CD4-positive, alpha-beta T cell (primary cell): ENCODE data around the gene FRYL. TPM values are rescaled to one million over a fixed set of nuclear protein-coding genes. Genes with fewer than 3 reads are reported as not detected.
"Not testable (repeated sequence)": the region's sequence is repeated elsewhere in the genome, so short reads cannot be mapped to it uniquely, and the experiment has no call there.

Source experiments
- ATAC-seq: fragments of 200-7000 bp; cut with Tn5 transposase; one replicate; pipeline ENCODE4 v1.10.0; 2022; ENCODE audit warnings: mild to moderate bottlenecking; ENCODE audit not compliant: poor library complexity
- CTCF ChIA-PET: fragments of 350-600 bp; sonication (Branson Sonifier 250); formaldehyde crosslinking; loops from one replicate; lab custom pipeline; 2021; ENCODE audit warnings: antibody characterized with exemption, inconsistent platforms; lab: Charles Lee
- POLR2A ChIA-PET: fragments of 350-600 bp; sonication (Branson Sonifier 250); formaldehyde crosslinking; loops from one replicate; lab custom pipeline; 2021; ENCODE audit warnings: antibody characterized with exemption, inconsistent platforms; lab: Charles Lee
- DNase-seq, 14 experiments: peaks; one replicate each; pipeline ENCODE4 v3.0.0-alpha.2; 2013 to 2020; ENCODE audit warnings: mixed read lengths in 2 of 14
- H3K27ac ChIP-seq, 2 donors: one replicate each; pipeline versions ENCODE4 v1.5.1 to v1.7.0; 2013; ENCODE audit warnings: low read length in 2 of 2, low read depth in 1 of 2, mild to moderate bottlenecking in 1 of 2
- H3K27me3 ChIP-seq, 2 experiments: 1 replicate in 1 of 2; 2 replicates in 1 of 2; pipeline versions ENCODE4 v1.6.1 to v1.7.0; 2013; ENCODE audit warnings: low read length in 2 of 2, control low read depth in 1 of 2, mild to moderate bottlenecking in 1 of 2, moderate library complexity in 1 of 2; ENCODE audit not compliant: insufficient read depth in 2 of 2, control insufficient read depth in 1 of 2
- H3K36me3 ChIP-seq: one replicate; pipeline ENCODE4 v1.6.1; 2013; ENCODE audit warnings: low read length, control low read depth; ENCODE audit not compliant: insufficient read depth
- H3K4me1 ChIP-seq: one replicate; pipeline ENCODE4 v1.6.1; 2013; ENCODE audit warnings: low read length, control low read depth; ENCODE audit not compliant: insufficient read depth
- H3K4me3 ChIP-seq: one replicate; pipeline ENCODE4 v1.5.1; 2013; ENCODE audit warnings: mild to moderate bottlenecking, low read length, moderate library complexity
- H3K9me3 ChIP-seq, 2 experiments: 1 replicate in 1 of 2; 2 replicates in 1 of 2; pipeline versions ENCODE4 v1.6.1 to v1.7.0; 2013; ENCODE audit warnings: low read length in 2 of 2, mild to moderate bottlenecking in 2 of 2, control low read depth in 1 of 2, moderate library complexity in 1 of 2; ENCODE audit not compliant: control insufficient read depth in 1 of 2, insufficient read depth in 1 of 2
- H3K27ac Mint-ChIP-seq: one replicate; pipeline ENCODE4 v1.8.0; 2020; ENCODE audit warnings: mixed read lengths
- H3K27me3 Mint-ChIP-seq: one replicate; pipeline ENCODE4 v1.8.0; 2021; ENCODE audit warnings: mixed read lengths
- H3K36me3 Mint-ChIP-seq: one replicate; pipeline ENCODE4 v1.8.0; 2021; ENCODE audit warnings: low read depth, mixed read lengths
- H3K4me1 Mint-ChIP-seq: one replicate; pipeline ENCODE4 v1.8.0; 2021; ENCODE audit warnings: low read depth, mixed read lengths
- H3K4me3 Mint-ChIP-seq: one replicate; pipeline ENCODE4 v1.8.0; 2020; ENCODE audit warnings: mild to moderate bottlenecking, mixed read lengths
- H3K9me3 Mint-ChIP-seq: one replicate; pipeline ENCODE4 v1.8.0; 2020; ENCODE audit warnings: mixed read lengths
- CTCF ChIP-seq: fragments of 200-600 bp; IDR thresholded peaks from one replicate; pipeline ENCODE4 v1.8.0; 2022; ENCODE audit warnings: antibody characterized with exemption, mild to moderate bottlenecking
- intact Hi-C, 2 experiments: fragments of 100-400 bp; cut with DNase I in 1 of 2; cut with micrococcal nuclease in 1 of 2; formaldehyde crosslinking; loops; one replicate each; pipeline versions ENCODE4 v1.15.1 to v1.9.0; 2023 to 2025; cut with DNase I, micrococcal nuclease
- total RNA-seq, 174 experiments: library from RNA in 2 of 174; stranded (reverse) in 2 of 174; gene quantifications; one replicate each; pipeline ENCODE4 v1.2.3 and lab custom pipeline; 2021 to 2026

The FRYL gene
- total RNA-seq, 2 experiments from 2014 or later, result 86.1 to 87.7 TPM

DNA sequence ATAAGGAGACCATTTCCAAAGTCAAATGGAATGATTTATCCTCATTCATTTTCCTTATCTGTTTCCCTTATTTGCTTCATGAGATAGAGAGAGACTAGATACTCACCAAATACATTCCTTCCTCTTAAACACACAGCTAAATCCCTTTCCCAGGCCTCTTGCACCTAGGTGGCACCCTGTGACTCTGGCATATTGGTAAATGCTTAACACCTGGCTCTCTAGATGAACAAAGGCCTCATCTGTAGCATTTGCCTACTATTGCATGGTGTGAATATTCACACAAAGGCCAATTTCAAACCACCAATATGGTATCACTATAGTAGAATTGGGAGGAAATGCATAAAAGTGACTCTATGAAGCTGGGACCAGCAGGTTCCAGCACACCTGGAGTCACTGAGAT lies 319.1 kb downstream of the FRYL start:
- DNase-seq, result no peak
- ATAC-seq, result no peak
- Mint-ChIP-seq H3K4me1 (no peaks in the 10 kb centered on the region), H3K4me3 (no peak overlapping the region), H3K36me3 (no peaks in the 10 kb centered on the region), H3K9me3 (no peaks in the 10 kb centered on the region), H3K27me3 (no peaks in the 10 kb centered on the region), H3K27ac (no peak overlapping the region)
- CTCF ChIA-PET, result no interaction called here
- Histone ChIP-seq H3K9me3 (no peaks in the 10 kb centered on the region), H3K4me3 (no peak overlapping the region), H3K27me3 (no peaks in the 10 kb centered on the region), H3K4me1 (no peaks in the 10 kb centered on the region), H3K36me3 (no peaks in the 10 kb centered on the region), H3K27ac (no peak overlapping the region)
- TF ChIP-seq CTCF, result no peak
- intact Hi-C loops, result no loop called here
- POLR2A ChIA-PET, result no interaction called here

- H3K27ac Mint-ChIP-seq, result no peak overlapping the region
- POLR2A ChIA-PET, result no interaction called here
Observed at GRCh38 chr4:48454591-48454990, 325.5 kb downstream of the FRYL start.

GRCh38 chr4:48451656-48452055 lies 328.4 kb downstream of the FRYL start:
- H3K36me3 Mint-ChIP-seq, H3K4me3 Mint-ChIP-seq, ATAC-seq, CTCF ChIA-PET, POLR2A ChIA-PET, DNase-seq, H3K27ac ChIP-seq, H3K4me3 ChIP-seq, H3K27me3 ChIP-seq, H3K27ac Mint-ChIP-seq, H3K9me3 Mint-ChIP-seq, H3K9me3 ChIP-seq, H3K36me3 ChIP-seq, H3K4me1 Mint-ChIP-seq, intact Hi-C loops, H3K4me1 ChIP-seq: not testable (repeated sequence)
- peaks cover 15% of the 10 kb centered on the region for H3K27me3 Mint-ChIP-seq

More at GRCh38 chr4:48454591-48454990, 325.5 kb downstream of the FRYL start:
- DNase-seq (no peak), ATAC-seq (no peak)
- CTCF ChIA-PET, result no interaction called here
- Mint-ChIP-seq H3K27me3 (peaks cover 3% of the 10 kb centered on the region), H3K4me1 (no peaks in the 10 kb centered on the region), H3K9me3 (no peaks in the 10 kb centered on the region), H3K4me3 (no peak overlapping the region), H3K36me3 (no peaks in the 10 kb centered on the region)
- no peak for TF ChIP-seq CTCF
- no peak overlapping the region for H3K27ac ChIP-seq
- H3K4me1 ChIP-seq, result no peaks in the 10 kb centered on the region
- no peaks in the 10 kb centered on the region for H3K27me3 ChIP-seq
- no peaks in the 10 kb centered on the region for H3K9me3 ChIP-seq
- intact Hi-C loops, result no loop called here
- H3K4me3 ChIP-seq, result no peak overlapping the region
- no peaks in the 10 kb centered on the region for H3K36me3 ChIP-seq

GRCh38 chr4:48450740-48451139 lies 329.3 kb downstream of the FRYL start:
- CTCF ChIA-PET, result no interaction called here
- ATAC-seq, result no peak
- no peak overlapping the region for H3K4me3 Mint-ChIP-seq

More at GRCh38 chr4:48450740-48451139, 329.3 kb downstream of the FRYL start:
- Mint-ChIP-seq H3K4me1 (no peaks in the 10 kb centered on the region), H3K9me3 (no peaks in the 10 kb centered on the region), H3K27me3 (peaks cover 19% of the 10 kb centered on the region), H3K36me3 (no peaks in the 10 kb centered on the region), H3K27ac (no peak overlapping the region)
- intact Hi-C loops, result no loop called here
- Histone ChIP-seq H3K9me3 (no peaks in the 10 kb centered on the region), H3K36me3 (no peaks in the 10 kb centered on the region), H3K27ac (no peak overlapping the region), H3K4me3 (no peak overlapping the region), H3K4me1 (no peaks in the 10 kb centered on the region), H3K27me3 (peaks cover 0 to 6% of the 10 kb centered on the region in 2 experiments)
- no peak for TF ChIP-seq CTCF
- no peak for DNase-seq
- POLR2A ChIA-PET, result no interaction called here
